Measurements from ENCODE around the gene DBNDD1.

The DBNDD1 gene

GRCh38 chr16:89966756-89967155, 52.5 kb downstream of the DBNDD1 start:
- no peak for TF ChIP-seq CTCF (IDR thresholded peaks at IDR 0.05; ENCODE audit: low read length, missing control alignments)
- no peak overlapping the region for H3K4me3 ChIP-seq (replicated peaks; ENCODE audit: low read depth, low read length)
- no peak for DNase-seq (ENCODE audit: low read depth)

- no peak for TF ChIP-seq CTCF (IDR thresholded peaks at IDR 0.05; ENCODE audit: low read length, missing control alignments)
- no peak overlapping the region for H3K4me3 ChIP-seq (replicated peaks; ENCODE audit: low read depth, low read length)
- no peak for DNase-seq (ENCODE audit: low read depth)
Measured at GRCh38 chr16:89965447-89966225, 53.6 kb downstream of the DBNDD1 start.

- TF ChIP-seq CTCF (IDR thresholded peaks at IDR 0.05; ENCODE audit: low read length, missing control alignments), result no peak
- DNase-seq (ENCODE audit: low read depth), result no peak
- H3K4me3 ChIP-seq (replicated peaks; ENCODE audit: low read depth, low read length), result no peak overlapping the region
Measured at GRCh38 chr16:89964201-89964600, 55.1 kb downstream of the DBNDD1 start.

- no peak overlapping the region for H3K4me3 ChIP-seq (replicated peaks; ENCODE audit: low read depth, low read length)
- no peak for DNase-seq (ENCODE audit: low read depth)
- TF ChIP-seq CTCF (IDR thresholded peaks at IDR 0.05; ENCODE audit: low read length, missing control alignments), result no peak
Measured at GRCh38 chr16:89962754-89963498, 56.3 kb downstream of the DBNDD1 start.

- no peak for TF ChIP-seq CTCF (IDR thresholded peaks at IDR 0.05; ENCODE audit: low read length, missing control alignments)
- H3K4me3 ChIP-seq (replicated peaks; ENCODE audit: low read depth, low read length), result no peak overlapping the region
- DNase-seq (ENCODE audit: low read depth), result no peak
Measured at GRCh38 chr16:89961920-89962319, 57.3 kb downstream of the DBNDD1 start.

- H3K4me3 ChIP-seq (replicated peaks; ENCODE audit: low read depth, low read length), result no peak overlapping the region
- no peak for TF ChIP-seq CTCF (IDR thresholded peaks at IDR 0.05; ENCODE audit: low read length, missing control alignments)
Measured at GRCh38 chr16:89960966-89961365, 58.3 kb downstream of the DBNDD1 start.

More at GRCh38 chr16:89960966-89961365, 58.3 kb downstream of the DBNDD1 start:
- DNase-seq (ENCODE audit: low read depth), result no peak

Data from fibroblast of pulmonary artery (primary cell).